A549 (cell line): Measurements from ENCODE around the gene C16orf78. TPM values are rescaled to one million over a fixed set of nuclear protein-coding genes. Genes with fewer than 3 reads are reported as not detected.

ENCODE experiments used
- ATAC-seq, 2 experiments: fragments of 200-7000 bp in 1 of 2; fragments of >200 bp in 1 of 2; cut with Nextera tagmentation in 1 of 2; cut with Tn5 transposase in 1 of 2; 3 replicates each; pipeline versions ENCODE4 v1.8.0 to v1.9.1; 2018 to 2020; ENCODE audit warnings: mild to moderate bottlenecking in 1 of 2, moderate library complexity in 1 of 2
- CTCF ChIA-PET: fragments of 300-600 bp; sonication (Branson Sonifier 250); formaldehyde crosslinking; extraction: SDS; loops from one replicate; lab custom pipeline; 2021; ENCODE audit warnings: antibody characterized with exemption, inconsistent platforms; lab: Yijun Ruan, JAX
- POLR2A ChIA-PET: fragments of 350-600 bp; formaldehyde crosslinking; extraction: SDS; loops from one replicate; lab custom pipeline; 2021; ENCODE audit warnings: antibody characterized with exemption, inconsistent platforms; lab: Yijun Ruan, JAX
- DNase-seq, 2 experiments: peaks; one replicate each; pipeline versions ENCODE4 v3.0.0 to v3.0.0-alpha.2; 2011 to 2016; ENCODE audit warnings: low read depth in 1 of 2, low spot score in 1 of 2
- FAIRE-seq: peaks from 2 replicates; lab custom pipeline; 2011; peaks lifted over from hg19 to GRCh38; lab: Jason Lieb, UNC
- H3K27ac ChIP-seq, 2 experiments: fragments of >200 bp; sonication (Bioruptor Twin); formaldehyde crosslinking; 3 replicates each; pipeline ENCODE4 v1.5.1; 2016 to 2017
- H3K4me1 ChIP-seq: fragments of >200 bp; sonication (Bioruptor Twin); formaldehyde crosslinking; 3 replicates; pipeline ENCODE4 v1.6.1; 2016
- H3K4me2 ChIP-seq: fragments of >200 bp; sonication (Bioruptor Twin); formaldehyde crosslinking; 3 replicates; pipeline ENCODE4 v1.6.1; 2016
- H3K4me3 ChIP-seq: fragments of >200 bp; sonication (Bioruptor Twin); formaldehyde crosslinking; 3 replicates; pipeline ENCODE4 v1.5.1; 2016
- H3K9me3 ChIP-seq: fragments of >200 bp; sonication (Bioruptor Twin); formaldehyde crosslinking; 3 replicates; pipeline ENCODE4 v1.6.1; 2016
- ATOH8 ChIP-seq: fragments of 250-450 bp; sonication (Bioruptor Pico); IDR thresholded peaks from 2 replicates; pipeline ENCODE4 v1.5.0; 2020; ENCODE audit warnings: low read depth, mild to moderate bottlenecking, moderate library complexity
- BCL3 ChIP-seq: fragments of >200 bp; sonication (Bioruptor Twin); formaldehyde crosslinking; IDR thresholded peaks from 3 replicates; pipeline ENCODE4 v1.6.1; 2016
- CBX8 ChIP-seq: fragments of 200-600 bp; sonication (generic); IDR thresholded peaks from 2 replicates; pipeline ENCODE4 v1.6.1; 2016
- EHMT2 ChIP-seq: fragments of 200-600 bp; sonication (generic); IDR thresholded peaks from 2 replicates; pipeline ENCODE4 v1.6.1; 2016; ENCODE audit warnings: antibody characterized with exemption, low read depth, mild to moderate bottlenecking, moderate library complexity
- ESRRA ChIP-seq: fragments of 150-350 bp; IDR thresholded peaks from 2 replicates; pipeline ENCODE4 v1.6.1; 2014; ENCODE audit warnings: mild to moderate bottlenecking, low read length, borderline replicate concordance
- FOSB ChIP-seq: fragments of 250-450 bp; sonication (Bioruptor Pico); IDR thresholded peaks from 2 replicates; pipeline ENCODE4 v1.5.0; 2020; ENCODE audit warnings: mild to moderate bottlenecking, moderate library complexity
- GATA3 ChIP-seq: IDR thresholded peaks from 2 replicates; pipeline ENCODE4 v1.6.1; 2012; ENCODE audit warnings: borderline replicate concordance
- HDAC2 ChIP-seq: fragments of 200-600 bp; sonication (generic); IDR thresholded peaks from 2 replicates; pipeline ENCODE4 v1.6.1; 2016
- HOXA7 ChIP-seq: fragments of 250-450 bp; sonication (Bioruptor Pico); IDR thresholded peaks from 2 replicates; pipeline ENCODE4 v1.5.0; 2020; ENCODE audit warnings: mild to moderate bottlenecking, moderate library complexity
- HOXB13 ChIP-seq: fragments of 250-450 bp; sonication (Bioruptor Pico); IDR thresholded peaks from 2 replicates; pipeline ENCODE4 v1.5.0; 2020; ENCODE audit warnings: low read depth, mild to moderate bottlenecking, moderate library complexity
- HOXB5 ChIP-seq: fragments of 250-450 bp; sonication (Bioruptor Pico); IDR thresholded peaks from 2 replicates; pipeline ENCODE4 v1.5.0; 2020; ENCODE audit warnings: mild to moderate bottlenecking, moderate library complexity
- JUNB ChIP-seq: fragments of >200 bp; sonication (Bioruptor Twin); formaldehyde crosslinking; IDR thresholded peaks from 2 replicates; pipeline ENCODE4 v1.6.1; 2016
- KDM1A ChIP-seq: fragments of 200-600 bp; sonication (generic); IDR thresholded peaks from 2 replicates; pipeline ENCODE4 v1.6.1; 2016; ENCODE audit warnings: low read depth, mild to moderate bottlenecking
- NFE2L2 ChIP-seq: fragments of 150-350 bp; conservative IDR thresholded peaks from 2 replicates; pipeline ENCODE4 v1.6.1; 2014; ENCODE audit warnings: low read length
- NR3C1 ChIP-seq: fragments of >200 bp; sonication (Bioruptor Twin); formaldehyde crosslinking; IDR thresholded peaks from 3 replicates; pipeline ENCODE4 v1.6.1; 2017
- PHF8 ChIP-seq: fragments of 200-600 bp; sonication (generic); IDR thresholded peaks from 2 replicates; pipeline ENCODE4 v1.6.1; 2016; ENCODE audit warnings: low read depth, mild to moderate bottlenecking, antibody characterized with exemption, moderate library complexity, borderline replicate concordance
- RAD21 ChIP-seq, 2 experiments: fragments of >200 bp in 1 of 2; sonication (Bioruptor Twin) in 1 of 2; formaldehyde crosslinking in 1 of 2; IDR thresholded peaks in 1 of 2; conservative IDR thresholded peaks in 1 of 2; 2 replicates in 1 of 2; 3 replicates in 1 of 2; pipeline ENCODE4 v1.6.1; 2012 to 2018; ENCODE audit warnings: inconsistent platforms in 1 of 2
- RARB ChIP-seq: fragments of 250-450 bp; sonication (Bioruptor Pico); IDR thresholded peaks from 2 replicates; pipeline ENCODE4 v1.8.0; 2021; ENCODE audit warnings: mild to moderate bottlenecking, moderate library complexity
- SMC3 ChIP-seq: fragments of >200 bp; sonication (Bioruptor Twin); formaldehyde crosslinking; IDR thresholded peaks from 3 replicates; pipeline ENCODE4 v1.6.1; 2018; ENCODE audit warnings: inconsistent platforms
- SREBF2 ChIP-seq: fragments of 450-650 bp; IDR thresholded peaks from 2 replicates; pipeline ENCODE4 v1.6.1; 2014; ENCODE audit warnings: mild to moderate bottlenecking, moderate library complexity
- ZFP36 ChIP-seq: fragments of 450-650 bp; IDR thresholded peaks from 2 replicates; pipeline ENCODE4 v1.6.1; 2014; ENCODE audit warnings: borderline replicate concordance; ENCODE audit not compliant: partially characterized antibody
- ZSCAN20 ChIP-seq: fragments of 250-450 bp; sonication (Bioruptor Pico); IDR thresholded peaks from 2 replicates; pipeline ENCODE4 v1.8.0; 2022; ENCODE audit warnings: mild to moderate bottlenecking, moderate library complexity
- WGBS: methylation state at CpG from one replicate; pipeline ENCODE4 v1.1.6; 2017; ENCODE audit errors: missing lambda C conversion rate; 5-methylcytosine and 5-hydroxymethylcytosine counted together
- polyA minus RNA-seq: library from RNA; depleted of rRNA, polyadenylated mRNA; stranded (reverse); fragments of >200 nt; gene quantifications from 2 replicates; pipeline ENCODE4 v1.2.3, GENCODE V29; 2011; rRNA and poly(A)+ RNA removed
- polyA plus RNA-seq, 4 experiments: library from polyadenylated mRNA; depleted of rRNA in 3 of 4; stranded (reverse); fragments of >200 nt; fragmentation: RNase III in 1 of 4; extraction: RNeasy Plus Mini Kit Qiagen cat#74134 plus additional on column Dnase treatment in 1 of 4; gene quantifications; 2 replicates in 3 of 4; 3 replicates in 1 of 4; pipeline ENCODE4 v1.2.3, GENCODE V29; 2011 to 2017
- TF ChIP-seq, protein P1 (sequence below): IDR thresholded peaks from 2 replicates; pipeline ENCODE4 v1.6.1; 2012; ENCODE audit warnings: low read depth, borderline replicate concordance
- TF ChIP-seq, protein P2 (sequence below): IDR thresholded peaks from 2 replicates; pipeline ENCODE4 v1.6.1; 2012
- TF ChIP-seq, protein P3 (sequence below): fragments of >200 bp; sonication (Bioruptor Twin); formaldehyde crosslinking; IDR thresholded peaks from 2 replicates; pipeline ENCODE4 v1.6.1; 2016
- TF ChIP-seq, protein P4 (sequence below): fragments of >200 bp; sonication (Bioruptor Twin); formaldehyde crosslinking; IDR thresholded peaks from 3 replicates; pipeline ENCODE4 v1.5.1; 2016
- TF ChIP-seq, protein P5 (sequence below): fragments of 200-600 bp; sonication (generic); IDR thresholded peaks from 2 replicates; pipeline ENCODE4 v1.6.1; 2016; ENCODE audit warnings: antibody characterized with exemption, mild to moderate bottlenecking, moderate library complexity

The C16orf78 gene, protein sequence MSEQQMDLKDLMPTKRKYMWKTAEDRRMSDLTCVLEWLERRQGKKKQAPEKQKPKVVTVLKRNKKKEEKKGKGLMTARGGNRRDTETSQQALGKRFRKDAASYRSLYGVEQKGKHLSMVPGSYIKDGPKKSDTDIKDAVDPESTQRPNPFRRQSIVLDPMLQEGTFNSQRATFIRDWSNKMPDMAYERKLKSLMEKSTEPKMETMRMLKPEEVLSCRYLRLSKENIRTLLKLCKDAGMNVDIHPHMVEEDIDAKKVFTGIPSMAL
- polyA plus RNA-seq (2011; rRNA removed) (not detected in 2 replicates), polyA plus RNA-seq (2017; fragmentation: RNase III; extraction: RNeasy Plus Mini Kit Qiagen cat#74134 plus additional on column Dnase treatment) (not detected in 3 replicates), polyA minus RNA-seq (not detected in 2 replicates)
- not detected in 2 replicates for polyA plus RNA-seq (2012; cell fraction: cytosol; rRNA removed)
- not detected in 2 replicates for polyA plus RNA-seq (2012; cell fraction: nucleus; rRNA removed)

DNA sequence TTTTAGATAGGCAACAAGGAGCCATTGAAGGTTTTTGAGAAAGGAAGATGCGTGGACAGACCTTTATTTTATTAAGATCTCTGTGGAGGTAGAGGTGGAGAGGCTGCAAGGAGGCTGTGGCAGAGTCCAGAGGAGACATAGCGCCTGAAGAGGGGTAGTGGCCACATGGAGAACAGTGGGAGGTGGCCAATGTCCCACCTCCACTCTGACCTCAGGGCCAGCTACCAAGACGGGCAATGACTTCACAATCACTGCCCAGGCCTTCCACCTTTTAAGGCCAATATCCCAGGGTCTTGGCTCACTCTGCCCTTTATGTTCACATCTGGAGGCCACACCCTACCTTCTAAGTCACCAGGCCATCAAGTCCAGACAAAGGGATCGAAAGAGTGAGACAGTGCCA, at the start of gene C16orf78:
Gene C16orf78 (plus strand): TSS at position 301 of the 400 bp plus-strand sequence. CDS start 136 bp downstream, outside the sequence.
- no peak for FAIRE-seq
- H3K4me3 ChIP-seq, result no peak within 1 kb of the TSS
- H3K27ac ChIP-seq, result no peak within 1 kb of the TSS
- no peak within 1 kb of the TSS for H3K4me2 ChIP-seq
- no peaks in the 10 kb centered on the region for H3K4me1 ChIP-seq
- H3K9me3 ChIP-seq, result no peaks in the 10 kb centered on the region
- CTCF ChIA-PET, result no interaction called here
- DNase-seq, result no peak
- ATAC-seq, result no peak
- under 1% methylated on average over 4 of the region's 4 CpGs for WGBS
- TF ChIP-seq HOXA7, result no peak
- TF ChIP-seq, protein P1, sequence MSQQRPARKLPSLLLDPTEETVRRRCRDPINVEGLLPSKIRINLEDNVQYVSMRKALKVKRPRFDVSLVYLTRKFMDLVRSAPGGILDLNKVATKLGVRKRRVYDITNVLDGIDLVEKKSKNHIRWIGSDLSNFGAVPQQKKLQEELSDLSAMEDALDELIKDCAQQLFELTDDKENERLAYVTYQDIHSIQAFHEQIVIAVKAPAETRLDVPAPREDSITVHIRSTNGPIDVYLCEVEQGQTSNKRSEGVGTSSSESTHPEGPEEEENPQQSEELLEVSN, result no peak
- TF ChIP-seq ZSCAN20 (CRISPR knock-in tag), result no peak
- TF ChIP-seq NR3C1, result no peak
- TF ChIP-seq EHMT2, result no peak
- no peak for TF ChIP-seq ESRRA
- no peak for TF ChIP-seq SMC3
- TF ChIP-seq FOSB (CRISPR knock-in tag), result no peak
- TF ChIP-seq SREBF2, result no peak
- no peak for TF ChIP-seq ATOH8 (CRISPR knock-in tag)
- no peak for TF ChIP-seq HDAC2
- no peak for TF ChIP-seq ZFP36
- TF ChIP-seq, protein P2, sequence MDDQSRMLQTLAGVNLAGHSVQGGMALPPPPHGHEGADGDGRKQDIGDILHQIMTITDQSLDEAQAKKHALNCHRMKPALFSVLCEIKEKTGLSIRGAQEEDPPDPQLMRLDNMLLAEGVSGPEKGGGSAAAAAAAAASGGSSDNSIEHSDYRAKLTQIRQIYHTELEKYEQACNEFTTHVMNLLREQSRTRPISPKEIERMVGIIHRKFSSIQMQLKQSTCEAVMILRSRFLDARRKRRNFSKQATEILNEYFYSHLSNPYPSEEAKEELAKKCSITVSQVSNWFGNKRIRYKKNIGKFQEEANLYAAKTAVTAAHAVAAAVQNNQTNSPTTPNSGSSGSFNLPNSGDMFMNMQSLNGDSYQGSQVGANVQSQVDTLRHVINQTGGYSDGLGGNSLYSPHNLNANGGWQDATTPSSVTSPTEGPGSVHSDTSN, result no peak
- no peak for TF ChIP-seq KDM1A
- TF ChIP-seq CBX8, result no peak
- TF ChIP-seq HOXB13, result no peak
- POLR2A ChIA-PET, result no interaction called here

DNA sequence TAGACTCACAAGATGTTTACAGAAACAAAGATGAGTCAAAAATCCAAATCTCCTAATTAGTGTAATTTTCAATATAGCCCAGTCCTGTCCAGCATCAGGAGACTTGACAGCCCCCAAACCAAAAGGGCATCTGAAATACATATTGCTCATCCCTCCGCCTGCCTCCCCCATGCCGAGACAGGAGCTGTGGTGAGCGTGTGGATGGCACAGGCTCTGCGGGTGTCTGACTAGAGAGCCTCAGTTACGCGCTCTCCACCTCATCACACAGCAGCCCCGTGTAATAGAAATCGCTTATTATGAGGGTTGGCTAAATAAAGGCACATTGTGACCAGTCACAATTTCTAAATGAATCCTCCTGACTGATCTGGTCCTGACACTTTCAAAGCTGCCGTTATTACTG, 48.9 kb upstream of the C16orf78 start:
- FAIRE-seq, result no peak
- CTCF ChIA-PET, result no interaction called here
- no peak overlapping the region for H3K27ac ChIP-seq
- H3K9me3 ChIP-seq, result no peaks in the 10 kb centered on the region
- H3K4me1 ChIP-seq, result no peaks in the 10 kb centered on the region
- H3K4me2 ChIP-seq, result no peak overlapping the region
- ATAC-seq, result no peak
- DNase-seq, result no peak
- no peak overlapping the region for H3K4me3 ChIP-seq
- 19% methylated on average over 9 of the region's 9 CpGs for WGBS
- POLR2A ChIA-PET, result no interaction called here
- no peak for TF ChIP-seq BCL3
- TF ChIP-seq RAD21 (conservative IDR thresholded peaks at IDR 0.05 in 1 of 2, IDR thresholded peaks at IDR 0.05 in 1 of 2), result no peak
- no peak for TF ChIP-seq RARB (CRISPR knock-in tag)
- TF ChIP-seq, protein P3, sequence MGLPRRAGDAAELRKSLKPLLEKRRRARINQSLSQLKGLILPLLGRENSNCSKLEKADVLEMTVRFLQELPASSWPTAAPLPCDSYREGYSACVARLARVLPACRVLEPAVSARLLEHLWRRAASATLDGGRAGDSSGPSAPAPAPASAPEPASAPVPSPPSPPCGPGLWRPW, result no peak
- TF ChIP-seq NFE2L2, result no peak
- no peak for TF ChIP-seq GATA3
- TF ChIP-seq, protein P4, sequence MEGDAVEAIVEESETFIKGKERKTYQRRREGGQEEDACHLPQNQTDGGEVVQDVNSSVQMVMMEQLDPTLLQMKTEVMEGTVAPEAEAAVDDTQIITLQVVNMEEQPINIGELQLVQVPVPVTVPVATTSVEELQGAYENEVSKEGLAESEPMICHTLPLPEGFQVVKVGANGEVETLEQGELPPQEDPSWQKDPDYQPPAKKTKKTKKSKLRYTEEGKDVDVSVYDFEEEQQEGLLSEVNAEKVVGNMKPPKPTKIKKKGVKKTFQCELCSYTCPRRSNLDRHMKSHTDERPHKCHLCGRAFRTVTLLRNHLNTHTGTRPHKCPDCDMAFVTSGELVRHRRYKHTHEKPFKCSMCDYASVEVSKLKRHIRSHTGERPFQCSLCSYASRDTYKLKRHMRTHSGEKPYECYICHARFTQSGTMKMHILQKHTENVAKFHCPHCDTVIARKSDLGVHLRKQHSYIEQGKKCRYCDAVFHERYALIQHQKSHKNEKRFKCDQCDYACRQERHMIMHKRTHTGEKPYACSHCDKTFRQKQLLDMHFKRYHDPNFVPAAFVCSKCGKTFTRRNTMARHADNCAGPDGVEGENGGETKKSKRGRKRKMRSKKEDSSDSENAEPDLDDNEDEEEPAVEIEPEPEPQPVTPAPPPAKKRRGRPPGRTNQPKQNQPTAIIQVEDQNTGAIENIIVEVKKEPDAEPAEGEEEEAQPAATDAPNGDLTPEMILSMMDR, result no peak
- TF ChIP-seq JUNB, result no peak
- TF ChIP-seq ATOH8 (CRISPR knock-in tag), result no peak
- no peak for TF ChIP-seq HOXB5 (CRISPR knock-in tag)
- no peak for TF ChIP-seq PHF8
- TF ChIP-seq, protein P5, sequence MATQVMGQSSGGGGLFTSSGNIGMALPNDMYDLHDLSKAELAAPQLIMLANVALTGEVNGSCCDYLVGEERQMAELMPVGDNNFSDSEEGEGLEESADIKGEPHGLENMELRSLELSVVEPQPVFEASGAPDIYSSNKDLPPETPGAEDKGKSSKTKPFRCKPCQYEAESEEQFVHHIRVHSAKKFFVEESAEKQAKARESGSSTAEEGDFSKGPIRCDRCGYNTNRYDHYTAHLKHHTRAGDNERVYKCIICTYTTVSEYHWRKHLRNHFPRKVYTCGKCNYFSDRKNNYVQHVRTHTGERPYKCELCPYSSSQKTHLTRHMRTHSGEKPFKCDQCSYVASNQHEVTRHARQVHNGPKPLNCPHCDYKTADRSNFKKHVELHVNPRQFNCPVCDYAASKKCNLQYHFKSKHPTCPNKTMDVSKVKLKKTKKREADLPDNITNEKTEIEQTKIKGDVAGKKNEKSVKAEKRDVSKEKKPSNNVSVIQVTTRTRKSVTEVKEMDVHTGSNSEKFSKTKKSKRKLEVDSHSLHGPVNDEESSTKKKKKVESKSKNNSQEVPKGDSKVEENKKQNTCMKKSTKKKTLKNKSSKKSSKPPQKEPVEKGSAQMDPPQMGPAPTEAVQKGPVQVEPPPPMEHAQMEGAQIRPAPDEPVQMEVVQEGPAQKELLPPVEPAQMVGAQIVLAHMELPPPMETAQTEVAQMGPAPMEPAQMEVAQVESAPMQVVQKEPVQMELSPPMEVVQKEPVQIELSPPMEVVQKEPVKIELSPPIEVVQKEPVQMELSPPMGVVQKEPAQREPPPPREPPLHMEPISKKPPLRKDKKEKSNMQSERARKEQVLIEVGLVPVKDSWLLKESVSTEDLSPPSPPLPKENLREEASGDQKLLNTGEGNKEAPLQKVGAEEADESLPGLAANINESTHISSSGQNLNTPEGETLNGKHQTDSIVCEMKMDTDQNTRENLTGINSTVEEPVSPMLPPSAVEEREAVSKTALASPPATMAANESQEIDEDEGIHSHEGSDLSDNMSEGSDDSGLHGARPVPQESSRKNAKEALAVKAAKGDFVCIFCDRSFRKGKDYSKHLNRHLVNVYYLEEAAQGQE, result no peak
- no peak for TF ChIP-seq ESRRA
